HEK293 (cell line): Measurements from ENCODE around the gene ASTN2.

ENCODE experiments used
- CTCF ChIA-PET: fragments of 350-600 bp; formaldehyde crosslinking; extraction: SDS; loops from one replicate; lab custom pipeline; 2021; ENCODE audit warnings: antibody characterized with exemption; lab: Yijun Ruan, JAX
- POLR2A ChIA-PET: fragments of 300-600 bp; formaldehyde crosslinking; extraction: SDS; loops from one replicate; lab custom pipeline; 2020; ENCODE audit warnings: antibody characterized with exemption, inconsistent platforms; lab: Yijun Ruan, JAX
- H3K27ac ChIP-seq: fragments of 200-500 bp; sonication (Bioruptor generic); 2 replicates; pipeline ENCODE4 v1.5.1; 2014; ENCODE audit warnings: low read depth, low read length, control low read depth, inconsistent platforms; ENCODE audit errors: extremely low read depth
- H3K36me3 ChIP-seq, 2 experiments: fragments of 200-500 bp in 1 of 2; sonication (Bioruptor generic) in 1 of 2; 1 replicate in 1 of 2; 2 replicates in 1 of 2; pipeline ENCODE4 v1.5.1; 2014 to 2017; ENCODE audit warnings: inconsistent platforms in 2 of 2, low read length in 2 of 2; ENCODE audit not compliant: control insufficient read depth in 2 of 2, insufficient read depth in 1 of 2
- H3K4me1 ChIP-seq: fragments of 200-500 bp; sonication (Bioruptor generic); 2 replicates; pipeline ENCODE4 v1.5.1; 2014; ENCODE audit warnings: mild to moderate bottlenecking, low read length, inconsistent platforms; ENCODE audit not compliant: control insufficient read depth, insufficient read depth
- H3K4me3 ChIP-seq: 2 replicates; pipeline ENCODE4 v1.5.1; 2011; ENCODE audit warnings: low read depth, mild to moderate bottlenecking, control low read depth, low read length, moderate library complexity
- H3K9me3 ChIP-seq: fragments of 200-500 bp; sonication (Bioruptor generic); 2 replicates; pipeline ENCODE4 v1.5.1; 2014; ENCODE audit warnings: low read depth, low read length, inconsistent platforms; ENCODE audit not compliant: control insufficient read depth, insufficient read depth
- BCL11B ChIP-seq: fragments of 450-650 bp; formaldehyde crosslinking; IDR thresholded peaks from 2 replicates; pipeline ENCODE4 v1.5.1; 2016; ENCODE audit warnings: low read depth, missing biosample characterization, missing genetic modification characterization
- FEZF1 ChIP-seq: fragments of 450-650 bp; formaldehyde crosslinking; IDR thresholded peaks from 2 replicates; pipeline ENCODE4 v1.5.1; 2016; ENCODE audit warnings: missing biosample characterization, missing genetic modification characterization
- KLF8 ChIP-seq: fragments of 450-650 bp; formaldehyde crosslinking; IDR thresholded peaks from 2 replicates; pipeline ENCODE4 v1.5.1; 2016; ENCODE audit warnings: missing biosample characterization, missing genetic modification characterization
- MZF1 ChIP-seq: fragments of 450-650 bp; formaldehyde crosslinking; IDR thresholded peaks from 2 replicates; pipeline ENCODE4 v1.5.1; 2017; ENCODE audit warnings: missing biosample characterization, missing genetic modification characterization, borderline replicate concordance
- PRDM1 ChIP-seq: fragments of 450-650 bp; formaldehyde crosslinking; IDR thresholded peaks from 2 replicates; pipeline ENCODE4; 2016; ENCODE audit warnings: missing biosample characterization, missing genetic modification characterization
- RBAK ChIP-seq: fragments of 450-650 bp; formaldehyde crosslinking; IDR thresholded peaks from 2 replicates; pipeline ENCODE4 v1.5.1; 2016; ENCODE audit warnings: missing biosample characterization, missing genetic modification characterization
- SCRT2 ChIP-seq: fragments of 450-650 bp; formaldehyde crosslinking; IDR thresholded peaks from 2 replicates; pipeline ENCODE4 v1.5.1; 2016; ENCODE audit warnings: missing biosample characterization, missing genetic modification characterization
- TCF7L2 ChIP-seq: IDR thresholded peaks from 2 replicates; pipeline ENCODE4 v1.6.1; 2011; ENCODE audit warnings: low read depth, mild to moderate bottlenecking, inconsistent platforms, low read length, moderate library complexity, borderline replicate concordance
- ZBTB10 ChIP-seq: fragments of 450-650 bp; formaldehyde crosslinking; IDR thresholded peaks from 2 replicates; pipeline ENCODE4 v1.5.1; 2016; ENCODE audit warnings: missing biosample characterization, missing genetic modification characterization
- ZFP69B ChIP-seq: fragments of 450-650 bp; formaldehyde crosslinking; IDR thresholded peaks from 2 replicates; pipeline ENCODE4 v1.5.1; 2016; ENCODE audit warnings: missing biosample characterization, missing genetic modification characterization
- ZNF114 ChIP-seq: fragments of 450-650 bp; formaldehyde crosslinking; IDR thresholded peaks from 2 replicates; pipeline ENCODE4 v1.5.0; 2017; ENCODE audit warnings: missing biosample characterization, missing genetic modification characterization
- ZNF138 ChIP-seq: fragments of 450-650 bp; formaldehyde crosslinking; IDR thresholded peaks from 2 replicates; pipeline ENCODE4 v1.5.1; 2016; ENCODE audit warnings: missing biosample characterization, missing genetic modification characterization, borderline replicate concordance
- ZNF146 ChIP-seq: fragments of 450-650 bp; formaldehyde crosslinking; IDR thresholded peaks from 2 replicates; pipeline ENCODE4 v1.5.1; 2016; ENCODE audit warnings: missing biosample characterization, missing genetic modification characterization
- ZNF155 ChIP-seq: fragments of 450-650 bp; formaldehyde crosslinking; IDR thresholded peaks from 2 replicates; pipeline ENCODE4 v1.5.1; 2016; ENCODE audit warnings: missing biosample characterization, missing genetic modification characterization
- ZNF19 ChIP-seq: fragments of 450-650 bp; formaldehyde crosslinking; IDR thresholded peaks from 2 replicates; pipeline ENCODE4; 2016; ENCODE audit warnings: missing biosample characterization, missing genetic modification characterization, low read depth
- ZNF202 ChIP-seq: fragments of 450-650 bp; formaldehyde crosslinking; IDR thresholded peaks from 2 replicates; pipeline ENCODE4 v1.5.1; 2016; ENCODE audit warnings: missing biosample characterization, missing genetic modification characterization, borderline replicate concordance
- ZNF211 ChIP-seq: fragments of 450-650 bp; formaldehyde crosslinking; IDR thresholded peaks from 2 replicates; pipeline ENCODE4 v1.5.1; 2016; ENCODE audit warnings: low read depth, missing biosample characterization, missing genetic modification characterization
- ZNF24 ChIP-seq: fragments of 450-650 bp; formaldehyde crosslinking; IDR thresholded peaks from 2 replicates; pipeline ENCODE4 v1.5.1; 2016; ENCODE audit warnings: missing biosample characterization, missing genetic modification characterization
- ZNF341 ChIP-seq: fragments of 450-650 bp; formaldehyde crosslinking; IDR thresholded peaks from 2 replicates; pipeline ENCODE4; 2016; ENCODE audit warnings: low read depth, missing biosample characterization, missing genetic modification characterization
- ZNF362 ChIP-seq: fragments of 450-650 bp; formaldehyde crosslinking; IDR thresholded peaks from 2 replicates; pipeline ENCODE4 v1.5.1; 2016; ENCODE audit warnings: missing biosample characterization, missing genetic modification characterization
- ZNF404 ChIP-seq: fragments of 450-650 bp; formaldehyde crosslinking; IDR thresholded peaks from 2 replicates; pipeline ENCODE4 v1.5.1; 2017; ENCODE audit warnings: missing biosample characterization, missing genetic modification characterization
- ZNF426 ChIP-seq: fragments of 450-650 bp; formaldehyde crosslinking; IDR thresholded peaks from 2 replicates; pipeline ENCODE4 v1.5.1; 2017; ENCODE audit warnings: missing biosample characterization, missing genetic modification characterization, mild to moderate bottlenecking, inconsistent platforms, moderate library complexity
- ZNF433 ChIP-seq: fragments of 450-650 bp; formaldehyde crosslinking; IDR thresholded peaks from 2 replicates; pipeline ENCODE4 v1.5.1; 2016; ENCODE audit warnings: missing biosample characterization, missing genetic modification characterization, low read depth
- ZNF510 ChIP-seq: fragments of 450-650 bp; formaldehyde crosslinking; IDR thresholded peaks from 2 replicates; pipeline ENCODE4 v1.5.1; 2018; ENCODE audit warnings: mild to moderate bottlenecking, missing genetic modification characterization, missing biosample characterization; ENCODE audit not compliant: insufficient replicate concordance
- ZNF530 ChIP-seq: fragments of 450-650 bp; formaldehyde crosslinking; IDR thresholded peaks from 2 replicates; pipeline ENCODE4 v1.5.1; 2016; ENCODE audit warnings: low read depth, missing biosample characterization, missing genetic modification characterization
- ZNF707 ChIP-seq: fragments of 450-650 bp; formaldehyde crosslinking; IDR thresholded peaks from 2 replicates; pipeline ENCODE4 v1.5.1; 2016; ENCODE audit warnings: missing biosample characterization, missing genetic modification characterization
- ZSCAN30 ChIP-seq: fragments of 450-650 bp; IDR thresholded peaks from 2 replicates; pipeline ENCODE4 v1.5.1; 2018; ENCODE audit warnings: missing biosample characterization, mild to moderate bottlenecking, missing genetic modification characterization, moderate library complexity

ASTN2 gene

GRCh38 chr9:116484492-116485061, 930.3 kb downstream of the ASTN2 start:
- no peak for TF ChIP-seq ZNF114 (tag by site-specific recombination)
- TF ChIP-seq MZF1 (tag by site-specific recombination), result no peak
- TF ChIP-seq PRDM1 (tag by site-specific recombination), result no peak
- TF ChIP-seq ZNF341 (tag by site-specific recombination), result no peak
- TF ChIP-seq ZNF155 (tag by site-specific recombination), result no peak
- TF ChIP-seq ZNF510 (tag by site-specific recombination), result no peak
- TF ChIP-seq ZNF211 (tag by site-specific recombination), result no peak
- TF ChIP-seq BCL11B (tag by site-specific recombination), result no peak
- no peak for TF ChIP-seq ZNF404 (tag by site-specific recombination)
- TF ChIP-seq TCF7L2, result no peak
- TF ChIP-seq ZNF426 (tag by site-specific recombination), result no peak
- TF ChIP-seq ZNF433 (tag by site-specific recombination), result no peak
- no peak for TF ChIP-seq ZSCAN30 (tag by site-specific recombination)
- POLR2A ChIA-PET, result no interaction called here

GRCh38 chr9:116483622-116484491, 931.0 kb downstream of the ASTN2 start:
- ChIA-PET CTCF (interaction anchor here (1.2 to 1.3 kb wide), 3 partner anchors 11 to 332 kb away, joined by 4 to 7 read pairs (median 4); no protein-coding TSS in a partner anchor), POLR2A (no interaction called here)
- Histone ChIP-seq H3K27ac (no peak overlapping the region), H3K4me3 (no peak overlapping the region), H3K9me3 (no peaks in the 10 kb centered on the region), H3K36me3 (no peaks in the 10 kb centered on the region), H3K4me1 (no peaks in the 10 kb centered on the region)
- TF ChIP-seq ZNF24 (no peak), FEZF1 (no peak), KLF8 (tag by site-specific recombination) (no peak), ZNF362 (tag by site-specific recombination) (no peak), SCRT2 (tag by site-specific recombination) (no peak), ZSCAN30 (tag by site-specific recombination) (no peak), ZNF146 (no peak), ZNF19 (no peak), RBAK (no peak), ZNF138 (tag by site-specific recombination) (no peak), ZNF707 (tag by site-specific recombination) (no peak), ZFP69B (tag by site-specific recombination) (no peak), ZNF530 (tag by site-specific recombination) (no peak), ZBTB10 (tag by site-specific recombination) (no peak), ZNF202 (tag by site-specific recombination) (no peak)

More at GRCh38 chr9:116484492-116485061, 930.3 kb downstream of the ASTN2 start:
- H3K9me3 ChIP-seq, result no peaks in the 10 kb centered on the region
- no peak overlapping the region for H3K27ac ChIP-seq
- CTCF ChIA-PET, result interaction anchor here (0.6 to 1.3 kb wide), 4 partner anchors 12 to 332 kb away, joined by 3 to 7 read pairs (median 4); no protein-coding TSS in a partner anchor
- no peaks in the 10 kb centered on the region for H3K4me1 ChIP-seq
- no peak overlapping the region for H3K4me3 ChIP-seq
- H3K36me3 ChIP-seq, result no peaks in the 10 kb centered on the region
